SK-N-SH (cell line): ENCODE results near the gene KLHL35. TPM values are rescaled to one million over a fixed set of nuclear protein-coding genes. Genes with fewer than 3 reads are reported as not detected.

Experiments
- CTCF ChIA-PET: fragments of 300-600, 350-600 bp; formaldehyde crosslinking; extraction: SDS; loops from one replicate; lab custom pipeline; 2021; lab: Yijun Ruan, JAX
- POLR2A ChIA-PET: fragments of 350-600 bp; sonication (Branson Sonifier 250); formaldehyde crosslinking; extraction: SDS; loops from one replicate; lab custom pipeline; 2020; ENCODE audit warnings: antibody characterized with exemption, inconsistent platforms; lab: Yijun Ruan, JAX
- DNase-seq: peaks from one replicate; pipeline ENCODE4 v3.0.0; 2012
- H2AFZ ChIP-seq: fragments of 200-600 bp; sonication (generic); 2 replicates; pipeline ENCODE4 v1.8.1; 2016; ENCODE audit warnings: antibody characterized with exemption, mild to moderate bottlenecking, low read depth
- H3F3A ChIP-seq: fragments of 200-600 bp; sonication (generic); replicated peaks from 2 replicates; pipeline ENCODE3; 2016; ENCODE audit warnings: antibody characterized with exemption, mild to moderate bottlenecking; ENCODE audit not compliant: insufficient read depth
- H3K27ac ChIP-seq, 2 experiments: fragments of 200-500 bp in 1 of 2; fragments of 200-600 bp in 1 of 2; sonication (Bioruptor generic) in 1 of 2; sonication (generic), shearing (Covaris generic) in 1 of 2; 2 replicates each; pipeline versions ENCODE4 v1.5.1 to v1.6.1; 2014 to 2016; ENCODE audit warnings: low read depth in 2 of 2, inconsistent platforms in 1 of 2, low read length in 1 of 2, mild to moderate bottlenecking in 1 of 2, mixed read lengths in 1 of 2
- H3K27me3 ChIP-seq: fragments of 200-600 bp; sonication (generic), shearing (Covaris generic); 2 replicates; pipeline ENCODE4 v1.6.1; 2016; ENCODE audit warnings: mixed run types; ENCODE audit not compliant: insufficient read depth
- H3K36me3 ChIP-seq, 2 experiments: fragments of 200-500 bp in 1 of 2; fragments of 200-600 bp in 1 of 2; sonication (Bioruptor generic) in 1 of 2; sonication (generic) in 1 of 2; replicated peaks in 1 of 2; 2 replicates each; pipeline versions ENCODE3 to v1.5.1; 2014 to 2016; ENCODE audit warnings: low read length in 1 of 2, mild to moderate bottlenecking in 1 of 2; ENCODE audit not compliant: insufficient read depth in 2 of 2, control insufficient read depth in 1 of 2
- H3K4me1 ChIP-seq, 2 experiments: fragments of 200-500 bp in 1 of 2; fragments of 200-600 bp in 1 of 2; sonication (Bioruptor generic) in 1 of 2; sonication (generic), shearing (Covaris generic) in 1 of 2; 2 replicates each; pipeline versions ENCODE4 v1.5.1 to v1.6.1; 2014 to 2016; ENCODE audit warnings: low read depth in 1 of 2, low read length in 1 of 2, mixed run types in 1 of 2; ENCODE audit not compliant: insufficient read depth in 2 of 2, control insufficient read depth in 1 of 2
- H3K4me2 ChIP-seq: fragments of 200-600 bp; sonication (generic), shearing (Covaris generic); 2 replicates; pipeline ENCODE4 v1.6.1; 2017; ENCODE audit warnings: mixed run types
- H3K4me3 ChIP-seq, 2 experiments: fragments of 200-500 bp in 1 of 2; fragments of 200-600 bp in 1 of 2; sonication (Bioruptor generic) in 1 of 2; sonication (generic), shearing (Covaris generic) in 1 of 2; 2 replicates each; pipeline versions ENCODE4 v1.5.1 to v1.8.1; 2014 to 2016; ENCODE audit warnings: low read depth in 2 of 2, inconsistent platforms in 1 of 2, low read length in 1 of 2, mild to moderate bottlenecking in 1 of 2, mixed read lengths in 1 of 2, moderate library complexity in 1 of 2
- H3K79me2 ChIP-seq: fragments of 200-600 bp; sonication (generic); 2 replicates; pipeline ENCODE4 v1.8.1; 2017; ENCODE audit warnings: mild to moderate bottlenecking; ENCODE audit not compliant: insufficient read depth
- H3K9ac ChIP-seq: fragments of 200-600 bp; sonication (generic); 2 replicates; pipeline ENCODE4 v1.6.1; 2017; ENCODE audit warnings: mixed run types
- H3K9me2 ChIP-seq: fragments of 200-600 bp; sonication (generic); 2 replicates; pipeline ENCODE4 v1.6.1; 2017; ENCODE audit warnings: mixed run types
- H3K9me3 ChIP-seq: fragments of 200-600 bp; sonication (generic); 2 replicates; pipeline ENCODE4 v1.6.1; 2017; ENCODE audit warnings: mixed run types, mild to moderate bottlenecking, moderate library complexity
- H4K20me1 ChIP-seq: fragments of 200-600 bp; sonication (generic); 2 replicates; pipeline ENCODE4 v1.6.1; 2017; ENCODE audit warnings: mild to moderate bottlenecking, mixed run types; ENCODE audit not compliant: insufficient read depth
- CTCF ChIP-seq: fragments of 200-600 bp; sonication (generic); IDR thresholded peaks from 2 replicates; pipeline ENCODE4 v1.6.1; 2017; ENCODE audit warnings: antibody characterized with exemption, mild to moderate bottlenecking, moderate library complexity
- EP300 ChIP-seq, 2 experiments: IDR thresholded peaks; 2 replicates each; pipeline versions ENCODE4 v1.4.0 to v1.6.1; 2012; ENCODE audit warnings: borderline replicate concordance in 1 of 2, low read depth in 1 of 2, low read length in 1 of 2
- FOSL2 ChIP-seq: IDR thresholded peaks from 2 replicates; pipeline ENCODE4 v1.4.0; 2012; ENCODE audit warnings: low read depth, mild to moderate bottlenecking, moderate library complexity, borderline replicate concordance
- FOXM1 ChIP-seq: IDR thresholded peaks from 2 replicates; pipeline ENCODE4 v1.4.0; 2012; ENCODE audit warnings: low read depth, mild to moderate bottlenecking
- GABPA ChIP-seq: IDR thresholded peaks from 2 replicates; pipeline ENCODE4 v1.4.0; 2012; ENCODE audit warnings: low read depth, mild to moderate bottlenecking
- GATA2 ChIP-seq: sonication (generic); formaldehyde crosslinking; IDR thresholded peaks from 2 replicates; pipeline ENCODE4 v1.5.0; 2020; ENCODE audit warnings: mild to moderate bottlenecking, missing genetic modification reagents
- MXI1 ChIP-seq: IDR thresholded peaks from 2 replicates; pipeline ENCODE4 v1.6.1; 2012; ENCODE audit warnings: mild to moderate bottlenecking, low read depth, low read length, improper control_type of control experiment
- NFIC ChIP-seq: IDR thresholded peaks from 2 replicates; pipeline ENCODE4 v1.4.0; 2012; ENCODE audit warnings: borderline replicate concordance
- NRF1 ChIP-seq: IDR thresholded peaks from 2 replicates; pipeline ENCODE4 v1.6.1; 2012; ENCODE audit warnings: low read depth, mild to moderate bottlenecking, low read length
- POLR2AphosphoS5 ChIP-seq: IDR thresholded peaks from 2 replicates; pipeline ENCODE4 v1.6.1; 2012; ENCODE audit warnings: low read depth, low read length
- RCOR1 ChIP-seq: fragments of 150-350 bp; IDR thresholded peaks from 2 replicates; pipeline ENCODE4 v1.6.1; 2017; ENCODE audit warnings: antibody characterized with exemption, low read length
- REST ChIP-seq: IDR thresholded peaks from 2 replicates; pipeline ENCODE4 v1.6.1; 2012; ENCODE audit warnings: mild to moderate bottlenecking, low read depth, low read length, moderate library complexity
- RFX5 ChIP-seq: IDR thresholded peaks from 2 replicates; pipeline ENCODE4 v1.6.1; 2012; ENCODE audit warnings: mild to moderate bottlenecking, improper control_type of control experiment, low read length
- TAF1 ChIP-seq: IDR thresholded peaks from 2 replicates; pipeline ENCODE4 v1.6.1; 2012; ENCODE audit warnings: low read depth, mild to moderate bottlenecking, low read length, moderate library complexity, borderline replicate concordance
- TCF12 ChIP-seq: IDR thresholded peaks from 2 replicates; pipeline ENCODE4 v1.4.0; 2012
- TEAD4 ChIP-seq: IDR thresholded peaks from 2 replicates; pipeline ENCODE4 v1.4.0; 2012; ENCODE audit warnings: mild to moderate bottlenecking, borderline replicate concordance; ENCODE audit not compliant: insufficient read depth
- USF2 ChIP-seq: fragments of 150-350 bp; IDR thresholded peaks from 2 replicates; pipeline ENCODE4 v1.6.1; 2017; ENCODE audit warnings: antibody characterized with exemption, low read length, low read depth, borderline replicate concordance
- WGBS: methylation state at CpG from one replicate; pipeline ENCODE4 v1.1.6; 2017; ENCODE audit warnings: low lambda C conversion rate; 5-methylcytosine and 5-hydroxymethylcytosine counted together
- polyA plus RNA-seq, 3 experiments: library from polyadenylated mRNA; depleted of rRNA; stranded (reverse); fragments of >200 nt; gene quantifications; 2 replicates each; pipeline ENCODE4 v1.2.3, GENCODE V29; 2012
- TF ChIP-seq, protein P1 (sequence below): fragments of 150-350 bp; IDR thresholded peaks from 2 replicates; pipeline ENCODE4 v1.6.1; 2016; ENCODE audit warnings: mild to moderate bottlenecking, low read depth, low read length
- TF ChIP-seq, protein P2 (sequence below): IDR thresholded peaks from 2 replicates; pipeline ENCODE4; 2012

Gene KLHL35
- polyA plus RNA-seq, 1 of the 3 experiments (the other 2 are of a cell fraction): 1.7 TPM

GRCh38 chr11:75481223-75481921 lies 48.4 kb upstream of the KLHL35 start:
- H3K27ac ChIP-seq: no peak overlapping the region

More at GRCh38 chr11:75481223-75481921, 48.4 kb upstream of the KLHL35 start:
- no peaks in the 10 kb centered on the region for H3F3A ChIP-seq
- H3K4me2 ChIP-seq: no peak overlapping the region
- no peaks in the 10 kb centered on the region for H3K4me1 ChIP-seq
- H3K4me3 ChIP-seq: no peak overlapping the region
- H4K20me1 ChIP-seq: no peaks in the 10 kb centered on the region
- no peaks in the 10 kb centered on the region for H3K27me3 ChIP-seq
- WGBS: 95% methylated on average over 9 of the region's 9 CpGs
- no peak for DNase-seq
- TF ChIP-seq, protein P1, sequence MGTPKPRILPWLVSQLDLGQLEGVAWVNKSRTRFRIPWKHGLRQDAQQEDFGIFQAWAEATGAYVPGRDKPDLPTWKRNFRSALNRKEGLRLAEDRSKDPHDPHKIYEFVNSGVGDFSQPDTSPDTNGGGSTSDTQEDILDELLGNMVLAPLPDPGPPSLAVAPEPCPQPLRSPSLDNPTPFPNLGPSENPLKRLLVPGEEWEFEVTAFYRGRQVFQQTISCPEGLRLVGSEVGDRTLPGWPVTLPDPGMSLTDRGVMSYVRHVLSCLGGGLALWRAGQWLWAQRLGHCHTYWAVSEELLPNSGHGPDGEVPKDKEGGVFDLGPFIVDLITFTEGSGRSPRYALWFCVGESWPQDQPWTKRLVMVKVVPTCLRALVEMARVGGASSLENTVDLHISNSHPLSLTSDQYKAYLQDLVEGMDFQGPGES: no peak
- TF ChIP-seq RFX5: no peak
- TF ChIP-seq USF2: no peak
- no peak for TF ChIP-seq GABPA
- TF ChIP-seq REST: no peak
- no peak for TF ChIP-seq CTCF
- no peak for TF ChIP-seq TAF1
- no peak for TF ChIP-seq NFIC
- no peak for TF ChIP-seq POLR2AphosphoS5
- no peak for TF ChIP-seq RCOR1
- TF ChIP-seq, protein P2, sequence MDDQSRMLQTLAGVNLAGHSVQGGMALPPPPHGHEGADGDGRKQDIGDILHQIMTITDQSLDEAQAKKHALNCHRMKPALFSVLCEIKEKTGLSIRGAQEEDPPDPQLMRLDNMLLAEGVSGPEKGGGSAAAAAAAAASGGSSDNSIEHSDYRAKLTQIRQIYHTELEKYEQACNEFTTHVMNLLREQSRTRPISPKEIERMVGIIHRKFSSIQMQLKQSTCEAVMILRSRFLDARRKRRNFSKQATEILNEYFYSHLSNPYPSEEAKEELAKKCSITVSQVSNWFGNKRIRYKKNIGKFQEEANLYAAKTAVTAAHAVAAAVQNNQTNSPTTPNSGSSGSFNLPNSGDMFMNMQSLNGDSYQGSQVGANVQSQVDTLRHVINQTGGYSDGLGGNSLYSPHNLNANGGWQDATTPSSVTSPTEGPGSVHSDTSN: no peak
- no peak for TF ChIP-seq EP300 (IDR thresholded peaks at IDR 0.05; ENCODE audit: borderline replicate concordance in 1 of 2, low read depth in 1 of 2, low read length in 1 of 2)
- TF ChIP-seq TEAD4: no peak
- TF ChIP-seq FOXM1: no peak
- no peak for TF ChIP-seq GATA2
- no peak for TF ChIP-seq MXI1
- no peak for TF ChIP-seq TCF12
- TF ChIP-seq NRF1: no peak
- TF ChIP-seq FOSL2: no peak
- H3K9ac ChIP-seq: no peak overlapping the region
- no peak overlapping the region for H2AFZ ChIP-seq
- no peaks in the 10 kb centered on the region for H3K36me3 ChIP-seq
- H3K9me3 ChIP-seq: no peaks in the 10 kb centered on the region
- H3K9me2 ChIP-seq: no peaks in the 10 kb centered on the region
- POLR2A ChIA-PET: no interaction called here
- CTCF ChIA-PET: interaction anchor here (0.6 to 1.1 kb wide), 3 partner anchors 10 to 497 kb away, joined by 3 read pairs; no protein-coding TSS in a partner anchor
- no peaks in the 10 kb centered on the region for H3K79me2 ChIP-seq
